SJSA1 (cell line): Measurements from ENCODE around the gene TGFBI. TPM values are rescaled to one million over a fixed set of nuclear protein-coding genes. Genes with fewer than 3 reads are reported as not detected.

Source experiments
- DNase-seq, 2 experiments: peaks; one replicate each; pipeline ENCODE4 v3.0.0-alpha.2; 2015 to 2020; ENCODE audit warnings: low spot score in 2 of 2, low read depth in 1 of 2
- H3K27ac ChIP-seq: fragments of 250-450 bp; sonication (Bioruptor Pico); 2 replicates; pipeline ENCODE4 v1.5.1; 2020; ENCODE audit warnings: mild to moderate bottlenecking, moderate library complexity
- H3K27me3 ChIP-seq: fragments of 250-450 bp; sonication (Bioruptor Pico); replicated peaks from 2 replicates; pipeline ENCODE4 v1.5.1; 2020; ENCODE audit warnings: mild to moderate bottlenecking, moderate library complexity
- H3K36me3 ChIP-seq: fragments of 250-450 bp; sonication (Bioruptor Pico); 2 replicates; pipeline ENCODE4 v1.5.1; 2020; ENCODE audit warnings: mild to moderate bottlenecking
- H3K4me1 ChIP-seq: fragments of 250-450 bp; sonication (Bioruptor Pico); replicated peaks from 2 replicates; pipeline ENCODE4 v1.6.1; 2021; ENCODE audit warnings: mild to moderate bottlenecking
- H3K4me3 ChIP-seq: fragments of 250-450 bp; sonication (Bioruptor Pico); 2 replicates; pipeline ENCODE4 v1.5.1; 2020; ENCODE audit warnings: mild to moderate bottlenecking
- H3K9me3 ChIP-seq: fragments of 250-450 bp; sonication (Bioruptor Pico); replicated peaks from 2 replicates; pipeline ENCODE4 v1.5.1; 2020; ENCODE audit warnings: mild to moderate bottlenecking
- total RNA-seq: library from RNA; depleted of rRNA; stranded (reverse); fragments of >200 nt; shearing (Covaris generic); gene quantifications from 2 replicates; pipeline ENCODE4 v1.2.3, GENCODE V29; 2014; rRNA removed

Gene TGFBI
- total RNA-seq: 172 and 185 TPM in 2 replicates

- Histone ChIP-seq H3K9me3 (no peaks in the 10 kb centered on the region), H3K27ac (no peak within 1 kb of the TSS), H3K4me3 (peak within 1 kb of the TSS; percentile 48), H3K4me1 (peaks cover 51% of the 10 kb centered on the region), H3K36me3 (peaks cover 14% of the 10 kb centered on the region), H3K27me3 (no peaks in the 10 kb centered on the region)
- DNase-seq: peak; percentile 74 to 79
Measured at GRCh38 chr5:136028782-136029742, at the start of gene TGFBI. Gene TGFBI (plus strand): TSS chr5:136028988. CDS start chr5:136029056, 68 bp downstream.

GRCh38 chr5:135978993-135979392, 49.8 kb upstream of the TGFBI start:
- no peak overlapping the region for H3K4me3 ChIP-seq

GRCh38 chr5:135979510-135979909, 49.3 kb upstream of the TGFBI start:
- Histone ChIP-seq H3K27me3 (no peaks in the 10 kb centered on the region), H3K27ac (peak overlapping the region; percentile 66), H3K9me3 (no peaks in the 10 kb centered on the region), H3K4me1 (peaks cover 24% of the 10 kb centered on the region), H3K36me3 (no peaks in the 10 kb centered on the region), H3K4me3 (no peak overlapping the region)
- peak in 1 of 2 experiments; percentile 59 for DNase-seq

More at GRCh38 chr5:135978993-135979392, 49.8 kb upstream of the TGFBI start:
- Histone ChIP-seq H3K4me1 (peaks cover 24% of the 10 kb centered on the region), H3K27me3 (no peaks in the 10 kb centered on the region), H3K36me3 (no peaks in the 10 kb centered on the region), H3K9me3 (no peaks in the 10 kb centered on the region), H3K27ac (peak overlapping the region; percentile 66)
- no peak for DNase-seq

GRCh38 chr5:135980620-135981019, 48.2 kb upstream of the TGFBI start:
- DNase-seq: peak in 1 of 2 experiments; percentile 67

DNA sequence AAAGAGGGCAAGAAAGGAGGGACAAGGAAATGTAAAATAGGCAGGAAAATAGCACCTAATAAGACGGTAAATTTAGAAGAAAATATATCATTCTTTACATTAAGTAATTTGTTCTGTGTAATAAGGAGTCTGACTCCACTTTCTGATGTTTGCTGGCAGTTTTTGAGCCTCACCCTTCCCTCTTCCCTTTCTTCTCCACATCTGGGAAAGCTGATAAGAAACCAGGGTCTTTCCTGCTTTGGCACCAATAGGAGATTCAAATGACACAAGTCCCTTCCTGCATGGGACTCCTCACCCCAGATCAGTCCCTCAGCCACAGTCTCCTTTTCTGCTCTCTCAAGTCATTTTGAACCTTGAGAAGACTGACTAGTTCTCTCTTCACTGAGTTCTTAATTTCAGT, 42.8 kb upstream of the TGFBI start:
- Histone ChIP-seq H3K36me3 (no peaks in the 10 kb centered on the region), H3K27me3 (no peaks in the 10 kb centered on the region), H3K27ac (no peak overlapping the region), H3K9me3 (no peaks in the 10 kb centered on the region), H3K4me1 (peaks cover 5% of the 10 kb centered on the region), H3K4me3 (no peak overlapping the region)
- no peak for DNase-seq

More at GRCh38 chr5:135980620-135981019, 48.2 kb upstream of the TGFBI start:
- H3K4me3 ChIP-seq: no peak overlapping the region
- H3K4me1 ChIP-seq: peaks cover 24% of the 10 kb centered on the region
- H3K27me3 ChIP-seq: no peaks in the 10 kb centered on the region
- no peaks in the 10 kb centered on the region for H3K36me3 ChIP-seq
- peak overlapping the region; percentile 66 for H3K27ac ChIP-seq
- H3K9me3 ChIP-seq: no peaks in the 10 kb centered on the region

DNA sequence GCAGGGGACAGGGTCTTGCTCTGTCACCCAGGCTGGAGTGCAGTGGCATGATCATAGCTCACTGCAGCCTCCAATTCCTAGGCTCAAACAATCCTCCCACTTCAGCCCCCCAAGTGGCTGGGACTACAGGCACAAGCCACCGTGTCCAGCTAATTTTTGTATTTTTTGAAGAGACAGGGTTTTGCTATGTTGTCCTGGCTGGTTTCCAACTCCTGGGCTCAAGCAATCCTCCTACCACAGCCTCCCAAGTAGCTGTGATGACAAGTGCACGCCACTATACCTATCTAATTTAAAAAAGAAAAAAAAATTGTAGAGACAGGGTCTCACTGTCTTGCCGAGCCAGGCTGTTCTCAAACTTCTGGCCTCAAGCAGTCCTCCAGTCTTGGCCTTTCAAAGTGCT, 42.4 kb upstream of the TGFBI start:
- Histone ChIP-seq H3K9me3 (no peaks in the 10 kb centered on the region), H3K4me1 (peaks cover under 1% of the 10 kb centered on the region), H3K4me3 (no peak overlapping the region), H3K27me3 (no peaks in the 10 kb centered on the region), H3K36me3 (no peaks in the 10 kb centered on the region), H3K27ac (no peak overlapping the region)
- DNase-seq: no peak

GRCh38 chr5:135986891-135987401, 41.8 kb upstream of the TGFBI start:
- no peak overlapping the region for H3K27ac ChIP-seq
- no peaks in the 10 kb centered on the region for H3K27me3 ChIP-seq
- no peak overlapping the region for H3K4me3 ChIP-seq
- no peaks in the 10 kb centered on the region for H3K36me3 ChIP-seq
- no peak for DNase-seq
- H3K4me1 ChIP-seq: peaks cover under 1% of the 10 kb centered on the region; the same call in 1 of the 2 replicates
- H3K9me3 ChIP-seq: no peaks in the 10 kb centered on the region

- H3K27me3 ChIP-seq: no peaks in the 10 kb centered on the region
- H3K4me3 ChIP-seq: no peak overlapping the region
- no peak overlapping the region for H3K27ac ChIP-seq
- no peaks in the 10 kb centered on the region for H3K36me3 ChIP-seq
- DNase-seq: no peak
- H3K9me3 ChIP-seq: no peaks in the 10 kb centered on the region
- H3K4me1 ChIP-seq: peaks cover 16% of the 10 kb centered on the region
Measured at GRCh38 chr5:135988546-135988945, 40.2 kb upstream of the TGFBI start.

- no peak for DNase-seq
- Histone ChIP-seq H3K4me3 (no peak overlapping the region), H3K27me3 (no peaks in the 10 kb centered on the region), H3K9me3 (no peaks in the 10 kb centered on the region), H3K36me3 (no peaks in the 10 kb centered on the region), H3K4me1 (peaks cover 28% of the 10 kb centered on the region), H3K27ac (no peak overlapping the region)
Measured at GRCh38 chr5:135989686-135990085, 39.1 kb upstream of the TGFBI start.

DNA sequence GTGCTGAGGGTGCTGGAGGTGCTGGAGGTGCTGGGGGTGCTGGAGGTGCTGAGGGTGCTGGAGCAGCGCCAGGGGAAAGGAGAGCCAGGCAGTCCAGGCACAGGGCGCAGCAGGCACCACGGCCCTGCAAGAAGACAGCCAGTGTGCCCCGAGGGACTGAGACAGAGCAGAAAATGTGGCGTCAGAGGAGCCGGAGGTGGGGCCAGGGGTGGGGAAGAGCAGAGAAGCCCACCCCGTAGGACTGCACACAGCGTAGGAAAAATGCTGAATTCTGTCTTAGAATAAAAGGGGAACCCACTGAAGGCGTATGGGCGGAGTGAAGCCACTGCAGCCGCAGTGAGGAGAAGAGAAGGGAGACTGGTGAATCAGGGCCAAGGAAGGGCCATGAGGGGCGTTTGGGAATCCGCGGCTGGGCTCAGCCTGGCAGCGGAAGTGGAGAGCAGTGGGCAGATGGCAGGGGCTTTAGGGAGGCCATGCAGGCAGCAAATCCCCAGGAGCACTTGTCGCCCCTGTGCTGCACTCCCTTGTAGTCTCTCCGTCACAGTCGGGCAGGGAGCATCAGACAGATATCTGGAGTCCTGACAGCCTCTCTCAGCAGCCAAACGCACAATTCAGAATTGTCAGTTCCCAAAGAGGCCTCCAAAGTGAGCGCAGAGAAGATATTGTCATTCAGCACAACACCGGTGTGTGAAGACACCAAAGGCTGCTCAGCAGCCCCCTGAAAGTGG, 38.1 kb upstream of the TGFBI start:
- Histone ChIP-seq H3K27me3 (no peaks in the 10 kb centered on the region), H3K4me1 (peaks cover 38% of the 10 kb centered on the region), H3K9me3 (no peaks in the 10 kb centered on the region), H3K4me3 (no peak overlapping the region), H3K27ac (no peak overlapping the region), H3K36me3 (no peaks in the 10 kb centered on the region)
- DNase-seq: peak in 1 of 2 experiments; percentile 47

DNA sequence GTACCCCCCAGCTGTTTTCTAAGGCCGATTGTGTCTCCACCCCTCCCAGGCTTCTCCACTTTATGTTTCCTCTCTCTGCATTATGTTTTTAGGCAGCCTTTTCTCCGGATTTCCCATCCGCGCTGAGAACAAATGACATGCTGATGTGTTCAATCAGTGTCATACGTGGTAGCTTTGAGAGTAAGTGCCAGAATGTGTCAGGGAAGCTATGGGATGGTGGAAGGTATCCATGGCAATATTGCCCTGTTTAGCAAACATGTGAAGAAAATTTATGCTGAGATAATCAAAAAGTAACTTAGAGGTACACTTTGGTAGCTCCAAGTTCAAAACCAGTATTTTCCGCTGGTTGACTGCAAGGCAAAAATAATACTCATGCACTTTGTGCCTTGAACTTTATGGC, 37.4 kb upstream of the TGFBI start:
- H3K9me3 ChIP-seq: no peaks in the 10 kb centered on the region
- H3K4me1 ChIP-seq: peaks cover 45% of the 10 kb centered on the region
- H3K36me3 ChIP-seq: no peaks in the 10 kb centered on the region
- DNase-seq: no peak
- H3K27ac ChIP-seq: no peak overlapping the region
- no peak overlapping the region for H3K4me3 ChIP-seq
- no peaks in the 10 kb centered on the region for H3K27me3 ChIP-seq

- no peaks in the 10 kb centered on the region for H3K36me3 ChIP-seq
- H3K27me3 ChIP-seq: no peaks in the 10 kb centered on the region
- no peak overlapping the region for H3K4me3 ChIP-seq
- DNase-seq: peak; percentile 42 to 92
- H3K27ac ChIP-seq: peak overlapping the region; percentile 84
- H3K4me1 ChIP-seq: peaks cover 53% of the 10 kb centered on the region
- H3K9me3 ChIP-seq: no peaks in the 10 kb centered on the region
Measured at GRCh38 chr5:135993335-135993879, 35.4 kb upstream of the TGFBI start.

- H3K9me3 ChIP-seq: no peaks in the 10 kb centered on the region
Measured at GRCh38 chr5:135993880-135994636, 34.7 kb upstream of the TGFBI start.

More at GRCh38 chr5:135993880-135994636, 34.7 kb upstream of the TGFBI start:
- Histone ChIP-seq H3K4me3 (no peak overlapping the region), H3K36me3 (no peaks in the 10 kb centered on the region), H3K27me3 (no peaks in the 10 kb centered on the region), H3K27ac (peak overlapping the region; percentile 84), H3K4me1 (peaks cover 60% of the 10 kb centered on the region)
- peak; percentile 84 to 94 for DNase-seq
